IPS DF 6.9 (cell line): Measurements from ENCODE around the gene OR6C76.
"Not testable (repeated sequence)": the region's sequence is repeated elsewhere in the genome, so short reads cannot be mapped to it uniquely, and the experiment has no call there.

Experiments
- DNase-seq: peaks from one replicate; pipeline ENCODE4 v3.0.0-alpha.2; 2013; ENCODE audit warnings: low read depth, low spot score
- H3K27ac ChIP-seq: one replicate; pipeline ENCODE4 v1.5.1; 2013; ENCODE audit warnings: low read length, control low read depth
- H3K27me3 ChIP-seq: 2 replicates; pipeline ENCODE4 v1.6.1; 2013; ENCODE audit warnings: mild to moderate bottlenecking, low read length; ENCODE audit not compliant: control insufficient read depth, insufficient read depth
- H3K36me3 ChIP-seq: 2 replicates; pipeline ENCODE4 v1.6.1; 2013; ENCODE audit warnings: low read length; ENCODE audit not compliant: control insufficient read depth, insufficient read depth
- H3K4me1 ChIP-seq: 2 replicates; pipeline ENCODE4 v1.6.1; 2013; ENCODE audit warnings: low read length; ENCODE audit not compliant: control insufficient read depth, insufficient read depth
- H3K4me3 ChIP-seq: 2 replicates; pipeline ENCODE4 v1.5.1; 2013; ENCODE audit warnings: mild to moderate bottlenecking, low read length
- H3K9me3 ChIP-seq: 2 replicates; pipeline ENCODE4 v1.6.1; 2013; ENCODE audit warnings: low read length, inconsistent platforms; ENCODE audit not compliant: control insufficient read depth, insufficient read depth
- WGBS: extraction: QIAGEN DNeasy Blood & Tissue Kit; methylation state at CpG from one replicate; pipeline ENCODE4 v1.1.7; 2013; ENCODE audit warnings: mixed read lengths, missing lambda C conversion rate; ENCODE audit not compliant: insufficient read length, insufficient coverage; 5-methylcytosine and 5-hydroxymethylcytosine counted together

The OR6C76 gene

GRCh38 chr12:55425954-55426353 lies at the start of gene OR6C76:
OR6C76 (plus strand) TSS chr12:55426254; CDS start chr12:55426254, 0 bp downstream.
- no peak for DNase-seq
- no peaks in the 10 kb centered on the region for H3K36me3 ChIP-seq
- H3K27me3 ChIP-seq, result no peaks in the 10 kb centered on the region
- H3K4me3 ChIP-seq, result no peak within 1 kb of the TSS
- WGBS, result no CpG with 5 or more reads among the region's 4 CpGs
- H3K9me3 ChIP-seq, result no peaks in the 10 kb centered on the region
- no peaks in the 10 kb centered on the region for H3K4me1 ChIP-seq
- no peak within 1 kb of the TSS for H3K27ac ChIP-seq

DNA sequence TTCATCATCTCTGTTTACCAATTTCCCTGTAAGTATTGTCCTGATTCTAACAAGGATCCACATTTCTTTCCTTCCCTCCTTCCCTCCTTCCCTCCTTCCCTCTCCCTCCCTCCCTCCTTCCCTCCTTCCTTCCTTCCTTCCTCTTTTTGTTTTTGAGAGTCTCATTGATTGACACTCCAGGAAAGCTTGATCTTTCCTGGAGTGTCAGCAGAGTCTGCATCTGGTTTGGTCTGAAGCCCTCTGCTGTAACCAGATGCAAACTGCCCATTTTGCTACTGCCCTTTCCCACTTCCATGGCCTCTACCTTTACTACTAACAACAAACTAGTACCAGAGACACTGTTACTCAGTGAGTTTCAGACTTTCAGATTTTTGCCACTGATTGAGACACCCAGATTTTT lies 40.2 kb upstream of the OR6C76 start:
- H3K4me1 ChIP-seq, result no peaks in the 10 kb centered on the region
- no peak overlapping the region for H3K27ac ChIP-seq
- no peaks in the 10 kb centered on the region for H3K36me3 ChIP-seq
- no peaks in the 10 kb centered on the region for H3K27me3 ChIP-seq
- no peaks in the 10 kb centered on the region for H3K9me3 ChIP-seq
- no peak overlapping the region for H3K4me3 ChIP-seq
- DNase-seq, result no peak

DNA sequence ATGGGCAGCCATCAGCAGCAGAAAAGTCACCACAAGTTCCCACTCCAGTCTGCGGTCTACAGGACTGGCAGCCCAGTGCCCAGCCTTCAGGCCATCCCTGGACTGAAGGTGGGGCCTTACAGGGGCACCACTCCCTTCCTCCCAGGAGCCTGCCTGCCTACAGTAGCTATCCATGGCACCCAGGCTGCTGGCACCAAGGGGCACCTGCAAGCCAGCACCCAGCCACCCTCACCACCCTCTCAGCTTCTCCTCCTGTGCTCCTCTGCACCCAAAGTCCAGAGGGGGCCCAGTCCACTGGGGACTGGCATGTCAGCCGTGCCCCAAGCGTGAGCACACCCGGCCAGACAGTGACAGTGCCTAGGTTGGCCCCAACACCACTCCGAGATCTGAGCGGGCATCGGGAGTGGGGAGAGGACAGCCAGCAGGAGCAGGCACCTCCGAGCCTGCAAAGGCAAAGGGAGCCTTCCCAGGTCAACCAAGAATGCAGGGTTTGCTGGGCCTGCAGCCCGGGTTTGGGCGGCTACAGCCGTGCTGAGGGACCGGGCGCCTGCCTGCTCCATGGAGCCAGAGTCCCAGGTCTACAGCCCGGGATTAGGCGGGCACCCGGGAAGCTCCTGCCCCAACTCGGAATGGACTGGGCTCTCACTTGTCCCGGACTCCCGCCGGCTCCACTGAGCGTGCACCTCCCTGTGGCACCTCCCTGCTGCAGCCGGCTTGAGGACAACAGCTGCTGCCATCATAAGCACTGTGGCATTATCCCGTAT lies 33.8 kb upstream of the OR6C76 start:
- no peak overlapping the region for H3K27ac ChIP-seq
- WGBS, result no CpG with 5 or more reads among the region's 23 CpGs
- H3K27me3 ChIP-seq, result no peaks in the 10 kb centered on the region
- DNase-seq, result no peak
- H3K36me3 ChIP-seq, result no peaks in the 10 kb centered on the region
- no peaks in the 10 kb centered on the region for H3K9me3 ChIP-seq
- H3K4me3 ChIP-seq, result no peak overlapping the region
- no peaks in the 10 kb centered on the region for H3K4me1 ChIP-seq

GRCh38 chr12:55396326-55396725 lies 29.7 kb upstream of the OR6C76 start:
- no CpG with 5 or more reads among the region's 1 CpG for WGBS
- Histone ChIP-seq H3K27me3 (no peaks in the 10 kb centered on the region), H3K4me3 (no peak overlapping the region), H3K36me3 (no peaks in the 10 kb centered on the region), H3K9me3 (no peaks in the 10 kb centered on the region), H3K27ac (no peak overlapping the region), H3K4me1 (no peaks in the 10 kb centered on the region)
- DNase-seq, result no peak

DNA sequence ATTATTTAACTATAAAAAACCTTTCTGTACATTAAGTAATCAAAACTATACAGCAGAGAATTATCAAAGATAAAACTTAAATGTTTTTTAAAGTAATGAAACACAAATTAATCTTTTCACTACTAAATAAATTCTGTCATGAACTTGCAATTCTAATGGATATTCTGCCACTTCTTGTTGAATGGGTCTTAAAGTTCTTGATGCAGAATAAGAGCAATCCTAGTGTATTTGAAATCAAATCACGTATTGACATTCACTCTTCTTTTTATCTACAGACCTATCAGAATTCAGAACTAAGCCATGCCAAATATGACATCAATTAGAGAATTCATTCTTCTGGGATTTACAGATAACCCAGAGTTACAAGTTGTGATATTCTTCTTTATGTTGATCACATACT lies 25.8 kb upstream of the OR6C76 start, which contains the start of gene OR6C65:
TSS of gene OR6C65 (plus strand) at position 301 of the 400 bp plus-strand sequence. CDS start at position 301, 0 bp downstream.
- Histone ChIP-seq H3K27ac (no peak within 1 kb of the TSS), H3K9me3 (no peaks in the 10 kb centered on the region), H3K4me1 (no peaks in the 10 kb centered on the region), H3K36me3 (no peaks in the 10 kb centered on the region), H3K4me3 (no peak within 1 kb of the TSS), H3K27me3 (no peaks in the 10 kb centered on the region)
- no CpG with 5 or more reads among the region's 1 CpG for WGBS
- no peak for DNase-seq

GRCh38 chr12:55407866-55408265 lies 18.2 kb upstream of the OR6C76 start:
- WGBS, result no CpG with 5 or more reads among the region's 1 CpG
- Histone ChIP-seq H3K27me3 (no peaks in the 10 kb centered on the region), H3K4me1 (no peaks in the 10 kb centered on the region)

GRCh38 chr12:55409133-55409532 lies 16.9 kb upstream of the OR6C76 start:
- H3K36me3 ChIP-seq, H3K27ac ChIP-seq, H3K9me3 ChIP-seq, H3K27me3 ChIP-seq, DNase-seq, H3K4me1 ChIP-seq, H3K4me3 ChIP-seq: not testable (repeated sequence)
- no CpG with 5 or more reads among the region's 1 CpG for WGBS

More at GRCh38 chr12:55407866-55408265, 18.2 kb upstream of the OR6C76 start:
- no peaks in the 10 kb centered on the region for H3K9me3 ChIP-seq
- no peak for DNase-seq
- H3K4me3 ChIP-seq, result no peak overlapping the region
- no peaks in the 10 kb centered on the region for H3K36me3 ChIP-seq
- no peak overlapping the region for H3K27ac ChIP-seq

GRCh38 chr12:55412138-55412537 lies 13.9 kb upstream of the OR6C76 start:
- not testable (repeated sequence) for H3K4me3 ChIP-seq, H3K27me3 ChIP-seq, H3K36me3 ChIP-seq, H3K9me3 ChIP-seq, H3K4me1 ChIP-seq, H3K27ac ChIP-seq, DNase-seq
- no CpG with 5 or more reads among the region's 15 CpGs for WGBS

GRCh38 chr12:55413498-55414388 lies 12.3 kb upstream of the OR6C76 start:
- H3K4me3 ChIP-seq, result not testable (repeated sequence)

DNA sequence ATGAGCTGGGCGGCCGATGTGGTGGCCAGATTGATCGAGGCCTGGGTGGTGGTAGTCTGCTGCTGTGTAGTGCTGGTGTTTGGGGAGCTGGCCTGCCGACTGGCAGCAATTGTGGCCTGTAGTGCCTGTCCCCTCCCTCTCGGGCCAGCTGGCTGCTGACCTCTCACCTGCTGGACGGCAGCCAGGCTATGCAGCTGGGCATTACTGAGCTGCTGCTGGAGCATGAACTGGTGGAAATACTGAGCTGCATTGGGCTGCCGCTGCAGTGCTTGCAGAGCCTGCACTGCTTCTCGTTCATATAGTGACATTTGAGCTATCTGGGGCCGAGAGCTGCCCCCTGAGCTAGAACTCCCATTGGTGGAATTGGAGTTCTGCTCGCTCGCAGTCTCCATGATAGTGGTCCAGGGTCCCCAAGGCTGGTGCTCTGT lies 11.6 kb upstream of the OR6C76 start:
- not testable (repeated sequence) for H3K27ac ChIP-seq, H3K4me3 ChIP-seq
- no CpG with 5 or more reads among the region's 11 CpGs for WGBS

More at GRCh38 chr12:55413498-55414388, 12.3 kb upstream of the OR6C76 start:
- not testable (repeated sequence) for H3K27me3 ChIP-seq, H3K4me1 ChIP-seq, H3K36me3 ChIP-seq, H3K27ac ChIP-seq, DNase-seq, H3K9me3 ChIP-seq
- no CpG with 5 or more reads among the region's 6 CpGs for WGBS

More for the DNA sequence above, 11.6 kb upstream of the OR6C76 start:
- not testable (repeated sequence) for H3K36me3 ChIP-seq, H3K27me3 ChIP-seq, H3K9me3 ChIP-seq, H3K4me1 ChIP-seq, DNase-seq
